ENCODE measurements around the gene ADAM15.

The ADAM15 gene

DNA sequence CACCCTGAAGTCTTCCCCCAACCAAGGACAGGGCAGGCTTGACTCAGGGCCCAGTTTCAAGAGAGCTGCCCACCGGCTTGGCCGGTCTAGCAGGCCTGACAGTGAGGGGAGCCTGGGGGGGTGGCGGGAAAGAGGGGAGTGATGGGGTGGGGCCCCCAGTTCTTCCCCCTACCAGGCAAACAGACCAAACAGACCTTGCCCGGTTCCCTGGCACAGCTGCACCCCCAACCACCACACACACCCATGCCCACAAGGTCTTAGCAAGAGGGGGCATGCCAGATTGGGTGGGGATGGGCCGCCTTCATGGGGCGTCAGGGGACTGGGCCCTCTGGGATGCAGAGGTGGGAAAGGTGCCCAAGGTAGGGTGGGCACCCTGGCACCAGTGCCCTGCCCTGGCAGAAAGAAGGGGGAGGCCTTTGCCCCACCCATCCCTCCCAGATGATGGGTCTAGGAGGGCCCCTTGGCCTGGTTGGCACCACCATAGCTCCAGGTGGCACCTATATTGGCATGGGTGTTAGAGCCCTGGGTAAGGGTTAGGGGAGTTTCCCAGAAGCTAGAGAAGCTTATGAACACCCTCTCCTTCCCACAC is 39.6 kb upstream of the ADAM15 start:
- in situ Hi-C loops (cut with MboI; ENCODE audit: low pct_unique_long_range_greater_than_20kb, low sequenced_read_pairs), result no loop called here
- no peak for DNase-seq

DNA sequence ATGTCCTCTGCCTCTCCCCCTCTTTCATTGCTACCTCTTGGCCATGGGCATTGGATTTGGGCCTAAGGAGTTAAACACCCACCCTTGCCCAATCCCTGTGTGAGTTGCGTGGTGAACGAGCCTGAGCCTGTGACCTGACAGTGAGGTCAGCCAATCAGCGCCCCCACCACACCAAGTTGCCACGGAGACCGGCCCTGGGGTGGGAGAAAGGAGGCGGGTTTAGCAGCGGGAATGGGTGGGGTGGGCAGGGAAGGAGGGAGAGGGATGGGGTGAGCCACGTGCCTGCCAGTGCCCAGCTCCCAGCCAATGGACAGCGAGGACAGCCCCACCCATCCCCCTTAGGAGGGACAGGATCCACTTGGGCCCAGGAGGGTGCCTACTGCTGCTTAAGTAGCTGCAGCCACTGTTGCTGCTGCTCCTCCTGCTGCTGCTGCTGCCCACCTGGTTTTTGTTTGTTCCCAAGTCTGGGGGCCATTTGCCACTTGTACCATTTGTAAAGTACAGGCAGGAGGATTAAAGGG is 39.0 kb upstream of the ADAM15 start:
- peak; percentile 49 for DNase-seq
- in situ Hi-C loops (cut with MboI; ENCODE audit: low pct_unique_long_range_greater_than_20kb, low sequenced_read_pairs), result no loop called here

DNA sequence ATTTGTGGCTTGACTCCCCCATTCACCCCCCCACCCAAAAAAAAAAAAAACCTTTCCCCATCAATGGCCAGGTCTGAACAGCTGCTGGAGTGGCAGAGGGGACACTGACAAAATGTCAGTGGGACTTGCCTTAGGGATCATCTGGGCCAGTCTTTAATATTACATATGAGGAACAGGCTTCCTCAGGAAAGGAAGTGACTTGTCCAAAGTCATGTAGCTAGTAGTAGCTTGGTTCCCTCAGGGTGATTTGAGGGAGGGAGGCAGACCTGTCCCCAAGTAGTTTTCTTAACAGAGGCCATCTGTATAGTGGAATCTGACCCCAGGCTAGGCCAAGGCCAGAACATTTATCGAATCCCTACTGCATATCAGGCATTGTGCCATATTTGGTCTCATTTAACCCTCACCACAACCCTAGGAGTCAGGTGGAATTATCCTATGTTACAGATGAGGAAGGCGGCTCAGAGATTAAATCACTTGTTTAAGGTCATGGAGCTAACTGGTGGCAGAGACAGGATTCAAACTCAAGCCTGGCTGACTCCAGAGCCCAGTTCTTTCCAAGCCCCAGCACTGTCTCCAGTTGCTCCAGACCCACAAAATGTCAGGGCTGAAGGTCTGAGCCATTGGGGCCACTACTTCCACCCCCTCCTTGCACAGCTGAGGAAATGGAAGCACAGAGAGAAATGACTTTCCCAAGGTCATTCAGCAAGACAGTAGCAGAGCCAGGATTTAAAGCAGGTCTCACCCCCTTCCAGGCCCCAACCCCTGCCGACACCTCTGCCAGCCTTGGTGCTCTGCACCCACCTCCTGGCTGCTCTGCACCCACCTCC is 38.1 kb upstream of the ADAM15 start:
- in situ Hi-C loops (cut with MboI; ENCODE audit: low pct_unique_long_range_greater_than_20kb, low sequenced_read_pairs), result no loop called here
- no peak for DNase-seq

DNA sequence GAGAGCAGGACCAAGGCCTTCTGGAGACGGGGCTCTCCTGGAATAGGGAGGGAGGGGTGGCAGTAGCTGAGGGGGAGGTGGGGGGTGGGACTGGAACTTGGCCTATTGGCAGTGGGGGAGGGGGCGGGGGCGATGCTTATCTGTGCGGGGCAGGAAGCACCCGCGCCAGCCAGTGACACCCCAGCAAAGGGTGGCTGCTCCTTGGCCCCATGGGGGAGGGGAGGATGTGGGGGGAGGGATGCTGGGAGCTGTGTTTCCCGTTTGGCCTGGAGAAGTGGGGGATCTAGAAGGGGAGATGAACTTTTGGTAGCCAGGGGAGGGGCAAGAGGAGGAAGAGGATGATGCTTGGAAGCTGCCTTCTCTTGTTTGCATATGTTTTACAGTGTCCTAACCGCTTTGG is 37.5 kb upstream of the ADAM15 start:
- DNase-seq, result no peak
- in situ Hi-C loops (cut with MboI; ENCODE audit: low pct_unique_long_range_greater_than_20kb, low sequenced_read_pairs), result no loop called here

DNA sequence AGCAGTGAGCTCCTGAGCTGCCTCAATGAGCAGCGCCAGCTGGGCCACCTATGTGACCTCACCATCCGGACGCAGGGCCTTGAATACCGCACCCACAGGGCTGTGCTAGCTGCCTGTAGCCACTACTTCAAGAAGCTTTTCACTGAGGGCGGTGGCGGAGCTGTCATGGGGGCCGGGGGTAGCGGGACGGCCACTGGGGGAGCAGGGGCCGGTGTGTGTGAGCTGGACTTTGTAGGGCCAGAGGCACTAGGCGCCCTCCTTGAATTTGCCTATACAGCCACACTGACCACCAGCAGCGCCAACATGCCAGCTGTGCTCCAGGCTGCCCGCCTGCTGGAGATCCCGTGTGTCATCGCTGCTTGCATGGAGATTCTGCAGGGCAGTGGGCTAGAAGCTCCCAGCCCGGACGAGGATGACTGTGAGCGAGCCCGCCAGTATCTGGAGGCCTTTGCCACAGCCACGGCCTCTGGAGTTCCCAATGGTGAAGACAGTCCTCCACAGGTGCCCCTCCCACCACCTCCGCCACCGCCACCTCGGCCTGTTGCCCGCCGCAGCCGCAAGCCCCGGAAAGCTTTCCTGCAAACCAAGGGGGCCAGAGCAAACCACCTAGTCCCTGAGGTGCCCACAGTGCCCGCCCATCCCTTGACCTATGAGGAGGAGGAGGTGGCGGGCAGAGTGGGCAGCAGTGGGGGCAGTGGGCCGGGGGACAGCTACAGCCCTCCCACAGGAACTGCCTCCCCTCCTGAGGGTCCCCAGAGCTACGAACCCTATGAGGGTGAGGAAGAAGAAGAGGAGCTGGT is 36.2 kb upstream of the ADAM15 start:
- in situ Hi-C loops (cut with MboI; ENCODE audit: low pct_unique_long_range_greater_than_20kb, low sequenced_read_pairs), result no loop called here
- no peak for DNase-seq

DNA sequence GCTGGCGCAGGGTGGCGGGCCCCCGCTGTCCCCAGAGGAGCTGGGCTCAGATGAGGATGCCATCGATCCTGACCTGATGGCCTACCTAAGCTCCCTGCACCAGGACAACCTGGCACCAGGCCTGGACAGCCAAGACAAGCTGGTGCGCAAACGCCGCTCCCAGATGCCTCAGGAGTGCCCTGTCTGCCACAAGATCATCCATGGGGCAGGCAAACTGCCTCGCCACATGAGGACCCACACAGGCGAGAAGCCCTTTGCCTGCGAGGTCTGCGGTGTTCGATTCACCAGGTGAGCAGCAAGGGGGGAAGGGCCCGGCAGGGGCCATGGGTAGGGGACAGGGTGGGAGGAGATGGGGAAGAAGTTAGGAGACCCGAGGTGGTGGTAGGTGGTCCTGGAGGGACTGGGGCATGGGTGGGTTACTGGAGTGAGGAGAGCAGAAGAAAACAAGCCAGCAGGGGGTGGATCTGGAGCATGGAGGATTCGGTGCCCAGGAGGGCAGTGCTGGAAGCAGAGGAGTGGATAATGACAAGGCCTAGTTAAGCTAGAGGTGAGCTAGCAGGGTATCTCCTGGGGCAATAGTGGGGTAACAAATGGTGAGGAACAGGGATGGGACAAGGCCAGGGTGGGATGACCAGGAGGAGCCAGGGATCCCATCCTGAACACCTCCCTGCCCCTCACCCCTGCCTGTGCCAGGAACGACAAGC is 35.4 kb upstream of the ADAM15 start:
- no peak for DNase-seq
- in situ Hi-C loops (cut with MboI; ENCODE audit: low pct_unique_long_range_greater_than_20kb, low sequenced_read_pairs), result no loop called here

DNA sequence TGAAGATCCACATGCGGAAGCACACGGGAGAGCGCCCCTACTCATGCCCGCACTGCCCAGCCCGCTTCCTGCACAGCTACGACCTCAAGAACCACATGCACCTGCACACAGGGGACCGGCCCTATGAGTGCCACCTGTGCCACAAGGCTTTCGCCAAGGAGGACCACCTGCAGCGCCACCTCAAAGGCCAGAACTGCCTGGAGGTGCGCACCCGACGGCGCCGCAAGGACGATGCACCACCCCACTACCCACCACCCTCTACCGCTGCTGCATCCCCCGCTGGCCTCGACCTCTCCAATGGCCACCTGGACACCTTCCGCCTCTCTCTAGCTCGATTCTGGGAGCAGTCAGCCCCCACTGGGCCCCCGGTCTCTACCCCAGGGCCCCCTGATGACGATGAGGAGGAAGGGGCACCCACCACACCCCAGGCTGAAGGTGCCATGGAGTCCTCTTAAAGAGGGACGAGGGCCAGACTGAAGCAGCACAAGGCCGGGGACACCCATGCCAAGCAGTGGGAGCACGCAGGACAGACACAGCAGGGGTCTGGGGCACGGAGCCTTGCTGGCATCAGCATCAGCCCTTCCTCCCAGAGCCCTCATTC is 34.8 kb upstream of the ADAM15 start:
- in situ Hi-C loops (cut with MboI; ENCODE audit: low pct_unique_long_range_greater_than_20kb, low sequenced_read_pairs), result no loop called here
- no peak for DNase-seq

DNA sequence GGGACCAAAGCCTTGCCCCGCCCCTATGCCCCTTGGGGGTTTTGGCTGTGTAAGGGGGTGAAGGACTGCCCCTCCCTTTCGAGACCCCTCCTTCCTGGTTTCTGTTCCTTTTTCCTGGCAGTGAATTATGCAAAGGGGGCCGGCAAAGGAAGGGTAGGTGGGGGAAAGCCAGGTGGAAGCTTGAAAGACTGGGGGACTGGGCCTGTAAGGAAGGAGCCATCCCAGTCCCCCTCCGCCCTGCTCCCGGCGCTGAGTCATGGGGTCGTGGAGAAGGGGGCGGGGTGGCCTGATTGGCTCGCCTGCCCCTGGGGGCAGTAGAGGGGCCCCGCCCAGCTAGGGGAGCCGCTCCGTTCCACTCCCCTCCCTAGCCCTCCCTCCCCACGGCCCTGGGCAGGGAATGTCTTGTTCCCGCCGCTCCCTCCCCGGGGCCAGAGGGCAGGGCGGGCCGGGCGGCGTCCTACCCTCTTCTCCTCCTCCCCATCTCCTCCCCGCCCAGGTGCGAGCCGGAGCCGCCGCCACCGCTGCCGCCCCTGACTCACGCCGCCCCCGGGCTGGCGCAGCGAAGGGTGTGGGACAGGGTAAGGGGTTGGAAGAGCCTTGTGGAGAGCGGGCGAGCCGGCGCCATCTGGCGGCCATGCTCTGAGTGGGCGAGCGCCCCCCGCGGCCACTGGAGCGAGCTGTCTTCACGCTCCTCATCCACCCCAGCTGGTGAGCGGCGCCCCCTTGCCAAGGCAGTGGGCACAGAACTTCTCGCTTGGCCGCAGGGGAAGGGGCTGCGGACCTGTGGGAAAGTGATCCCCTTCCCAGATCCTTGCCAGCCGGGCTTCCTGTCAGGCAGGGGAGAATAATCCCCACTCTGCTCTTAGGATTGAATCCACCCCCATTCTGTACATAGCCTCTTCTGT is 33.8 kb upstream of the ADAM15 start:
- DNase-seq, result peak; percentile 97

DNA sequence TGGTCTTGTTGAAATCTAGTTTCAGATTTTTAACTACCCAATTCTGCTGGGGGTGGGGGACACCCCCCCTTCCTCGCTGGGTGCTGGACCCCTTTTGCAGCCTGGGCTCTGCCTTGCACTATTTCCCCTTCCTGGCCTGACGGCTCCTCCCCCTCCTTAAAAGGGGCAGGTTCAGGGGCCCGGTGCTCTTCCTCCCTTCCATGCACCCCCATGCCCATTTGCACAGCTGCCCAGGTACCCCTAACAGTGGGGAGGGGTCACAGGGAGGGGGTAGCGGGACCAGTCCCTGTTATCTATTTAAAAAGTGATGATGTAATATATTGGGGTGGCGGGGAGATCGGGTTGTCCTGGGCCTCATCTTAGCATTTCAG is 33.2 kb upstream of the ADAM15 start:
- in situ Hi-C loops (cut with MboI; ENCODE audit: low pct_unique_long_range_greater_than_20kb, low sequenced_read_pairs), result no loop called here
- DNase-seq, result no peak

More for the DNA sequence above, 33.8 kb upstream of the ADAM15 start:
- in situ Hi-C loops (cut with MboI; ENCODE audit: low pct_unique_long_range_greater_than_20kb, low sequenced_read_pairs), result no loop called here

DNA sequence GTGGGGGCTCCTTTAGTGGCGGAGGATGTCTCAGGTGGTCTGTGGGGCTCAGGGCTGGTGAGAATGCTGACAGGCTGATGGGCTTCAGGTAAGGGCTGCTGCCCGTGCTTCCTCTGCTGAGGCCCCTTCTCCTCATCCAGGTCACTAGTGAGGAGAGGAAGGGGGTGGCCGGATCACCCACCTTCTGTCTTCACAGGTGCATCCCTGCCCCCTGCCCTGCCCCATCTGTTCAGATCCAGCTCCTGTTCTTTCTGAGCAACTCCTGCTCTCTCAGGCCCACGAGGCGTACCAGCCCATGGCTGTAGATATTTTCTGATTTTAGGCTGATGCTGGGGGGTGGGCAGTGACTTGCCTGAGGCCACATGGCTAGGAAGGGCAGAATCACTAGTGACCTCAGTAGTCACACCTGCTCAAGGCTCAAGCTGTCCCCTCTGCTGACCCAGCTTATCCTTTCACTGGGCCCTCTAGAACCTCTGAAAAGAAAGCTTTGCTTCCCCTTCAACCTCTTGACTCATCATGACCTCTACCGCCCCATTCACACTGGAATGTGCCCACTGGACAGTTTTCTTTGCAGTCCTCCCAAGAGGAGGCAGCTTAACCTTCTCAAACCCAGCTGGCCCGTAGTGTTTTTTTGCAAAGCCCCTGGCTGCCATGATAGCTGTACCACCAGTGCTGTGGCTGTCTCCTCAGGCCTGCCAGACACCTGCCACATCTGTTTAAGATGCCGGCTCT is 32.3 kb upstream of the ADAM15 start:
- DNase-seq, result no peak
- in situ Hi-C loops (cut with MboI; ENCODE audit: low pct_unique_long_range_greater_than_20kb, low sequenced_read_pairs), result no loop called here

DNA sequence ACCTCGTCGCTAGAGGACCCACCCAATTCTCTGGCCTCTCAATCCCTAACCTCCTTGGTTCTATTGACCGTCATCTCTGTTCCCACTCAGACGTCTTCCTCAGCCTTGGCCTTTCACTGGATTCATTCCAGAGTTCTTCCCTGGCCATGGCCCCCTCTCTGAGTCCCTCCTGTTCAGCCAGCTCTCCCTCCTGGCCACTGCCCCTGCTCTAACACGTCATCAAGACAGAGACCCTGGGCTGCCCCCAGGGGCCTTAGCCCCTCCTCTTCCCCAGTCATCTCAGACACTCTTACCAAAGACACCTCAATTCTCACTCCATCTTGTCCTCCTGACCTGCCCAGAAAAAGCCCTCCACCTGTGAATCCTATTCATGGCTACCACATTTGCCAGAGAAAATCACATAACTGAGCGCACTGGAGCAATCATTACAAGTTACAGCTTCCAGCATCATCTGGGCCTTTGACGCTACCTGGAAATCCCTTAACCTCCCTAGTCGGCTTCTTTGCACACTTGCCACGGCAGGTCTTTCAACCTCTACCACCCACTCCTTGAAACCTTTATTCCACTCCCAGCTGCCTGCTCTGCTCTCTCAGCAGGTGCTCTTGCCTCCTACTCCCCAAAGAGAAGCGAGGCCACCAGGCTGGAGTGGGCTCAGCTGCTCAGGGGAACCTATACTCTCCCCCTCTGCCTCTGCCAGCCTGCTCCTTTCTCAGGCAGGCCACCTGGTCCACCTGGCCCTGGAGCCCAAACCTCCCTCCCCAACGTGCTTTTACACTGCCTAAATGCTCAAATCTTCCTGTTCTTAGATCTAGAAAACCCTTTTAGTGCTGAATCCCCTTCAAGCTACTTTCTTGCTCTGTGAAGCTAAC is 31.5 kb upstream of the ADAM15 start:
- in situ Hi-C loops (cut with MboI; ENCODE audit: low pct_unique_long_range_greater_than_20kb, low sequenced_read_pairs), result no loop called here
- no peak for DNase-seq

DNA sequence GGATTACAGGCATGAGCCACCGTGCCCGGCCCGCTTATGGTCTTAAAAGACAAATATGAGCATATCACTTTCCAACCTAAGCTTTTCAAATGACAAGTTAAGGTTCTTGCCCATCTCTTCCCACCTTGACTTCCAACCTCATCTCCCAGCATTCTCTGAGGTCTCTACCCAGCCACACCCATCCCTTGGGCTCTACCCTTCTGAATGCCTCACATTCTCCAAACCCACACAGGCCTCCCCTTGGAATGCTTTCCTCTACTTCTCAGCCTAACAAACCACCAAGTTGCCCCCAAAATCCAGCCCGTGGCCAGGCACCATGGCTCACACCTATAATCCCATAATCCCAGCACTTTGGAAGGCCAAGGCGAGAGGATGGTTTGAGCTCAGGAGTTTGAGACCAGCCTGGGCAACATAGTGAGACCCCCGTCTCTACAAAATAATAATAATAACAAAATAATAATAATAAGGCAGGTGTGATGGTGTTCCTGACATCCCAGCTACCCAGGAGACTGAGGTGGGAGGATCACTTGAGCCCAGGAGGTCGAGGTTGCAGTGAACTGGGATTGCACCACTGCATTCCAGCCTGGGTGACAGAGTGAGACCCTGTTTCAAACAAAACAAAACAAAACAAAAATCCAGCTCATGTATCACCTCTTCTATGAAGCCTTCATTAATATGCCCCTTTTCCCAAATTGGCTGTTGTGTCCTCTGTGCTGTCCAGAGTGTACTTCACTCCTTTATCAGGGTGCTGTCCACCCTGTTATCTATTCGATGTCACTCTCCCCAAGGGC is 28.8 kb upstream of the ADAM15 start:
- DNase-seq, result no peak
- in situ Hi-C loops (cut with MboI; ENCODE audit: low pct_unique_long_range_greater_than_20kb, low sequenced_read_pairs), result no loop called here

DNA sequence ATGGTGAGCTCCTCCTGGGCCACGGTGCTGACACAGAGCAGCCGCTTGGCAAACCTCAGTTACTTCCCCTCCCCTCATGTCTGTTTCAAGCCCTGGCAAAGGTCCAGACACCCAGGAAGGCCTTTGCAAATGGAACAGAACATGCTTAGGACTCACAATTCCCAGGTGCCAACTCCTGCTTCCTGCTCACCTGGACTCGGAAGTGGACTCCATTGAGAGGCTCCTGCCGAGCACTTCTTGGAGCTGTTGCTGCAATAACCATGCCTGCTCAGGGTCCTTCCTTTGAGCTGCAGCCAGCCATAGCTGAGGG is 28.2 kb upstream of the ADAM15 start:
- in situ Hi-C loops (cut with MboI; ENCODE audit: low pct_unique_long_range_greater_than_20kb, low sequenced_read_pairs), result no loop called here
- DNase-seq, result no peak

DNA sequence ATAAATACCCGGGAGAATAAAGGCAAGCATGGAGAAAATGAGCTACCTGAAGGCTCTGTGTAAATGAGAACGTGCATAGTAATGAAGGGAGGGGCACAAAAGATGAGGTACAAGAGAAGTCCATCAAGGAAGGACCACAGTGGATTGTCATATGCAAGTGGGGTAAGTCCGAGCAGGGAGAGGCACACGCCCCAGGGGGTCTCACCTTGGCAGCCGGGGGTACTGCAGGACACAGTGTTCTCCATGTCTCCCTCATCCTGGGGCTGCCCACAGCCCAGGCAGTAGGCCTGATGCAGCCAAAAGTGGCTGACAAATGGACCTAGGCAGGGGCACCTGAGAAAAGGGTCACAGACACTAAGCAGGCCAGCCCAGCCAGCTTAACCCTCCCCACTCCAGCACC is 27.5 kb upstream of the ADAM15 start:
- in situ Hi-C loops (cut with MboI; ENCODE audit: low pct_unique_long_range_greater_than_20kb, low sequenced_read_pairs), result no loop called here
- no peak for DNase-seq

DNA sequence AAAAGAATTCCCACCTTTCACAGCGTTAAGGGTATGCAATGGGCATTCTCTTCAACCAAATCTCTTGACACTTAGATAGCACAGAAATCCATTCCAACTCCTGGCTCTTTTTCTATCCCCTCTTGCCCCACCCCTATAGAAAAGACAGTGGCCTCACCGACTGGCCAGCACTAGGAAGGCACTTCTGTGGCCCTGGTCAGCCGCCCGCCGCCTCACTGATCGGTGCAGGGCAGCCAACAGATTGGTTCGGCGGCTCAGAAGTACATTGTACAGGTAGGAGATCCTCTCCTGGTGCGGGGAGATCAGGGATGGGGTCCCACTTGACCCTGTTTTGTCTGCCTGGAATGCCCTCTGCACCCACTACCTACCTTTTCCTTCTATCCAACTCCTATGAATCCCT is 26.8 kb upstream of the ADAM15 start:
- DNase-seq, result no peak
- in situ Hi-C loops (cut with MboI; ENCODE audit: low pct_unique_long_range_greater_than_20kb, low sequenced_read_pairs), result no loop called here

DNA sequence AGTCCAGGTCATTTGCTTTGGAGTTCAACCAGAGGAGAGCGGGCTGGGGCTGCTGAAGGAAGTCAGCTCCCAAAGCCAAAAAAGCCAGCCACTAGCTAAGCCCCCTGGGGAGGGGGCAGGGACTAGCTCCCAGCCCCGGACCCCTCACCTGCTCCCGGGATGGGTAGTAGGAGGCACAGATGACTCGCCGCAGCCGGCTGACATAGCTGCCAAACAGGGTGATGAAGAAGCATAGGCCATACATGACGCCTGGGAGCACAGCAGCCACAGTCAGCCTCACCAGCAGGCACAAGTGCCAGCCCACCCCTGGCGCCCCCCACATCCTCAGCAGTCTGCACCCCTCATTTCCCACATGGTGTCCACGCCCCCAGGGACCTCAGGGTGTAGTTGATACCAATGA is 25.0 kb upstream of the ADAM15 start:
- DNase-seq, result no peak
- in situ Hi-C loops (cut with MboI; ENCODE audit: low pct_unique_long_range_greater_than_20kb, low sequenced_read_pairs), result no loop called here
